HL-60 (cell line): ENCODE results near the gene PCSK5.

ENCODE experiments used
- CTCF ChIP-seq: IDR thresholded peaks from one replicate; pipeline ENCODE4 v1.5.1; 2011; ENCODE audit warnings: low read length, control low read depth, inconsistent platforms; ENCODE audit not compliant: insufficient read depth
- GABPA ChIP-seq: IDR thresholded peaks from 2 replicates; pipeline ENCODE4 v1.6.1; 2012; ENCODE audit warnings: low read depth
- POLR2AphosphoS5 ChIP-seq: IDR thresholded peaks from 2 replicates; pipeline ENCODE4 v1.6.1; 2012; ENCODE audit warnings: low read depth
- REST ChIP-seq: IDR thresholded peaks from 2 replicates; pipeline ENCODE4 v1.6.1; 2012; ENCODE audit warnings: low read depth; ENCODE audit not compliant: insufficient replicate concordance
- SPI1 ChIP-seq: IDR thresholded peaks from 2 replicates; pipeline ENCODE4 v1.6.1; 2012; ENCODE audit warnings: low read depth, mild to moderate bottlenecking, borderline replicate concordance

GRCh38 chr9:75941577-75942311 lies 51.3 kb downstream of the PCSK5 start:
- TF ChIP-seq GABPA = no peak
- TF ChIP-seq REST = no peak
- TF ChIP-seq POLR2AphosphoS5 = no peak
- no peak for TF ChIP-seq CTCF
- TF ChIP-seq SPI1 = no peak
